NCI-H2029 treated with DMSO at 0.1 percent for 48 hours (cell line): ENCODE results near the gene TGDS.
"Not testable (repeated sequence)": the region's sequence is repeated elsewhere in the genome, so short reads cannot be mapped to it uniquely, and the experiment has no call there.

Source experiments
- DNase-seq: peaks from one replicate; lab custom pipeline; 2025; lab: John Stamatoyannopoulos, UW

The TGDS gene

GRCh38 chr13:94595950-94596574, at the start of gene TGDS:
Gene TGDS, minus strand, starts transcription at chr13:94596152. Its CDS starts 16 bp downstream, at chr13:94596136.
- peak; percentile 38 for DNase-seq

- DNase-seq, result peak; percentile 77
Measured at GRCh38 chr13:94641409-94641941, 45.5 kb upstream of the TGDS start.

- no peak for DNase-seq
Measured at GRCh38 chr13:94640721-94641120, 44.8 kb upstream of the TGDS start.

GRCh38 chr13:94637677-94638076, 41.7 kb upstream of the TGDS start:
- not testable (repeated sequence) for DNase-seq

- no peak for DNase-seq
Measured at GRCh38 chr13:94636942-94637578, 41.1 kb upstream of the TGDS start.

GRCh38 chr13:94636096-94636495, 40.1 kb upstream of the TGDS start:
- not testable (repeated sequence) for DNase-seq

GRCh38 chr13:94632226-94632980, 36.5 kb upstream of the TGDS start:
- no peak for DNase-seq

GRCh38 chr13:94630858-94631257, 34.9 kb upstream of the TGDS start:
- no peak for DNase-seq

GRCh38 chr13:94623316-94623715, 27.4 kb upstream of the TGDS start:
- no peak for DNase-seq

GRCh38 chr13:94622344-94622743, 26.4 kb upstream of the TGDS start:
- no peak for DNase-seq

GRCh38 chr13:94620286-94620896, 24.4 kb upstream of the TGDS start:
- peak; percentile 15 for DNase-seq

- no peak for DNase-seq
Measured at GRCh38 chr13:94617389-94618000, 21.5 kb upstream of the TGDS start.

- no peak for DNase-seq
Measured at GRCh38 chr13:94613051-94613450, 17.1 kb upstream of the TGDS start.

GRCh38 chr13:94612050-94612449, 16.1 kb upstream of the TGDS start:
- DNase-seq, result no peak

- no peak for DNase-seq
Measured at GRCh38 chr13:94610475-94610874, 14.5 kb upstream of the TGDS start.

- no peak for DNase-seq
Measured at GRCh38 chr13:94609196-94609595, 13.2 kb upstream of the TGDS start.

GRCh38 chr13:94608586-94608985, 12.6 kb upstream of the TGDS start:
- no peak for DNase-seq

GRCh38 chr13:94607939-94608338, 12.0 kb upstream of the TGDS start:
- no peak for DNase-seq

GRCh38 chr13:94607056-94607455, 11.1 kb upstream of the TGDS start:
- DNase-seq, result no peak

GRCh38 chr13:94602467-94602866, 6.5 kb upstream of the TGDS start:
- DNase-seq, result no peak

GRCh38 chr13:94601446-94602431, 5.8 kb upstream of the TGDS start, which contains the start of gene GPR180:
Gene GPR180, plus strand, starts transcription at chr13:94601857. Its CDS starts 71 bp downstream, at chr13:94601928.
- DNase-seq, result peak; percentile 87
